Hepatocyte (in vitro differentiated cells): Measurements from ENCODE around the gene GGCT. TPM values are rescaled to one million over a fixed set of nuclear protein-coding genes. Genes with fewer than 3 reads are reported as not detected.

Source experiments
- DNase-seq: peaks from one replicate; pipeline ENCODE4 v3.0.0-alpha.2; 2016; ENCODE audit warnings: low spot score
- H2AFZ ChIP-seq: fragments of 200-600 bp; sonication (generic); 2 replicates; pipeline ENCODE4 v1.6.0; 2016; ENCODE audit warnings: antibody characterized with exemption, mild to moderate bottlenecking
- H3K27ac ChIP-seq: fragments of 200-600 bp; sonication (generic); 2 replicates; pipeline ENCODE4 v1.5.1; 2016; ENCODE audit warnings: mild to moderate bottlenecking
- H3K27me3 ChIP-seq: fragments of 200-600 bp; sonication (generic); 2 replicates; pipeline ENCODE4 v1.6.1; 2016
- H3K36me3 ChIP-seq: fragments of 200-600 bp; sonication (generic); replicated peaks from 2 replicates; pipeline ENCODE4 v1.5.1; 2016; ENCODE audit warnings: low read depth; ENCODE audit not compliant: insufficient read depth
- H3K4me1 ChIP-seq: fragments of 200-600 bp; sonication (generic); 2 replicates; pipeline ENCODE4 v1.5.1; 2016; ENCODE audit warnings: mild to moderate bottlenecking, moderate library complexity; ENCODE audit not compliant: insufficient read depth
- H3K4me2 ChIP-seq: fragments of 200-600 bp; sonication (generic); 2 replicates; pipeline ENCODE4 v1.6.0; 2016
- H3K4me3 ChIP-seq: fragments of 200-600 bp; sonication (generic); 2 replicates; pipeline ENCODE4 v1.5.1; 2016; ENCODE audit warnings: mild to moderate bottlenecking
- H3K79me2 ChIP-seq: fragments of 200-600 bp; sonication (generic); 2 replicates; pipeline ENCODE4 v1.6.0; 2017; ENCODE audit warnings: mild to moderate bottlenecking
- H3K9me2 ChIP-seq: fragments of 200-600 bp; sonication (generic); replicated peaks from 2 replicates; pipeline ENCODE4 v1.6.0; 2017; ENCODE audit warnings: mild to moderate bottlenecking; ENCODE audit not compliant: insufficient read depth
- H3K9me3 ChIP-seq: fragments of 200-600 bp; sonication (generic); 2 replicates; pipeline ENCODE4 v1.5.1; 2016; ENCODE audit warnings: low read depth, mild to moderate bottlenecking
- H4K20me1 ChIP-seq: fragments of 200-600 bp; sonication (generic); 2 replicates; pipeline ENCODE4 v1.6.0; 2016; ENCODE audit warnings: mild to moderate bottlenecking; ENCODE audit not compliant: insufficient read depth, poor library complexity, severe bottlenecking
- CTCF ChIP-seq: fragments of 200-600 bp; sonication (generic); IDR thresholded peaks from 2 replicates; pipeline ENCODE4 v1.5.1; 2016; ENCODE audit warnings: antibody characterized with exemption, mild to moderate bottlenecking; ENCODE audit not compliant: poor library complexity
- EZH2 ChIP-seq: fragments of 200-600 bp; sonication (generic); IDR thresholded peaks from 2 replicates; pipeline ENCODE4 v1.6.1; 2016; ENCODE audit warnings: antibody characterized with exemption, mild to moderate bottlenecking, borderline replicate concordance
- EZH2phosphoT487 ChIP-seq: fragments of 200-600 bp; sonication (generic); IDR thresholded peaks from one replicate; pipeline ENCODE4 v1.6.1; 2018; ENCODE audit warnings: antibody characterized with exemption, mild to moderate bottlenecking, low read depth, moderate library complexity; ENCODE audit not compliant: unreplicated experiment, severe bottlenecking
- WGBS: methylation state at CpG from one replicate; pipeline ENCODE4 v1.1.6; 2016; ENCODE audit warnings: low lambda C conversion rate; ENCODE audit errors: missing lambda C conversion rate; 5-methylcytosine and 5-hydroxymethylcytosine counted together
- polyA plus RNA-seq: library from polyadenylated mRNA; unstranded; fragments of >200 nt; fragmentation: Nextera tagmentation; extraction: Ambion mirVana; gene quantifications from 2 replicates; pipeline ENCODE4 v1.2.1, GENCODE V29; 2016
- total RNA-seq: library from RNA; depleted of rRNA; stranded (reverse); fragments of >200 nt; gene quantifications from 2 replicates; pipeline ENCODE4 v1.2.3, GENCODE V29; 2014

GGCT gene
- total and polyA plus RNA-seq, 2 experiments from 2014 or later: 43.4 to 55.7 TPM

DNA sequence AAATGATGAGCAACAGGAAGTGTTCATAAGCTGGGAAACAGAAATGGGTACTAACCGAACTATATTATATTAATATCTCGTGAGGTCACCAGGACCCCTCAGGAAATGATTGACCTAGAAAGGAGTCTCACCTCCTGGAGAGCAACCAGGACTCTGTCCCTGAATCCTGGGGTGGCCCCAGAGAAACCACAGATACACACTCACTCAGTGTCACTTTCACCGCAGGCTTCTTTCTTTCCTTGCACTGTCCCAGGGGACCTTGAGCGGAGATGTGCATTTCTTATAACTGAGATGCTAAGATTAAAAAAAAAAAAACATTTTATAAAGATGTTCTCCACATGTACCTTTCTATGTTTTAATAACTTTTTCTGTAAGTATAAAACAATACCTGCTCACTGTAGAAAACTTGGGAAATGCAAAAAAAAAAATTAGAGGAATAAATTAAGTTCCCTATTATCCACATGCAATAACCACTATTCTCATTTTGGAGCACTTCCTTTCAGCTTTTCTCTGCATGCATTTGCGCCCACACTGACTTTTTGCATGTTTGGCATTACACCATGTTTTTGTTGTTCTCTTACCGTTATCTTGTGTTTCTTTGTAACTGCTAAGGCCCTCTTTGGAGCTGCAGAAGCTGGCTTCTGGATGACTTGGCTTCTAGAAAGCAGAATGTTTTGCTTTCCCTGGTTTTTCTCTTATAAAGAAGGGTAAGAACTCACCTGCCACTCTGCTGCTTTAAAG is 41.1 kb downstream of the GGCT start:
- H3K9me3 ChIP-seq: no peaks in the 10 kb centered on the region
- peaks cover 4% of the 10 kb centered on the region for H3K79me2 ChIP-seq
- no peaks in the 10 kb centered on the region for H4K20me1 ChIP-seq
- whole genome bisulfite sequencing: 92% methylated on average over 6 of the region's 6 CpGs
- H3K27me3 ChIP-seq: no peaks in the 10 kb centered on the region
- no peak for DNase-seq
- no peak overlapping the region for H3K27ac ChIP-seq
- TF ChIP-seq EZH2 (no peak), CTCF (no peak), EZH2phosphoT487 (no peak)
- H3K9me2 ChIP-seq: no peaks in the 10 kb centered on the region
- H2AFZ ChIP-seq: no peak overlapping the region
- no peak overlapping the region for H3K4me3 ChIP-seq
- H3K4me1 ChIP-seq: peaks cover 16% of the 10 kb centered on the region
- H3K4me2 ChIP-seq: no peak overlapping the region
- H3K36me3 ChIP-seq: no peaks in the 10 kb centered on the region

- H3K4me3 ChIP-seq: no peak overlapping the region
- no peaks in the 10 kb centered on the region for H3K36me3 ChIP-seq
- no peak overlapping the region for H3K27ac ChIP-seq
- H3K9me3 ChIP-seq: no peaks in the 10 kb centered on the region
- no peak overlapping the region for H3K4me2 ChIP-seq
- TF ChIP-seq CTCF (no peak), EZH2phosphoT487 (no peak), EZH2 (no peak)
- DNase-seq: no peak
- H3K4me1 ChIP-seq: peaks cover 16% of the 10 kb centered on the region
- peaks cover 1% of the 10 kb centered on the region for H3K79me2 ChIP-seq
- H3K27me3 ChIP-seq: no peaks in the 10 kb centered on the region
- 100% methylated on average over 1 of the region's 1 CpG for WGBS
- no peak overlapping the region for H2AFZ ChIP-seq
- H3K9me2 ChIP-seq: no peaks in the 10 kb centered on the region
- H4K20me1 ChIP-seq: no peaks in the 10 kb centered on the region
These were observed 42.5 kb downstream of the GGCT start for GRCh38 chr7:30462179-30462578.

DNA sequence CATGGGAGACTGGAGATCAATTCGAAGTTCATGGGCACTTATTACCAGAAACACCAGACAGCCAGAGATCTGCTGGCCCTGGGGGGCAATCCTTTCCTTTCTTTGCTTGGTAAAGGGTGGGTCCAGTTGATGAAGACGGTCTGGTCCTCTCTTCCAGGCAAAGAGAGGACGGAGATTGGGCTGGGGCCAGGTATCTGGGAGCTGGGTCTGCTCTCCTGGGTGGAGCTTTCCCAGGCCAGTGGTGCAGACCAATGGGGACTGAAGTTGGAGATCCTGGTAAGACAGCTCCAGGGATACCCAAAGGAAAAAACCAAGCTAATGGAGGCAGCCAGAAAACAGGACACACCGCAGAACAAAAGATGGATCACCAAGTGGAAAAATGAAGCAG is 44.4 kb downstream of the GGCT start:
- Histone ChIP-seq H3K9me2 (no peaks in the 10 kb centered on the region), H2AFZ (no peak overlapping the region), H3K4me2 (peak overlapping the region; percentile 52), H3K27ac (peak overlapping the region; percentile 71), H3K9me3 (no peaks in the 10 kb centered on the region), H3K27me3 (no peaks in the 10 kb centered on the region), H3K4me3 (no peak overlapping the region), H3K79me2 (no peaks in the 10 kb centered on the region), H4K20me1 (no peaks in the 10 kb centered on the region), H3K4me1 (peaks cover 11% of the 10 kb centered on the region), H3K36me3 (no peaks in the 10 kb centered on the region)
- DNase-seq: no peak
- TF ChIP-seq EZH2 (no peak), CTCF (no peak), EZH2phosphoT487 (no peak)
- WGBS: 80% methylated on average over 4 of the region's 4 CpGs
